ENCODE results near the gene CASZ1.
A peak's percentile ranks its signal among the peaks of the same experiment; 100 is the strongest.

The CASZ1 gene

GRCh38 chr1:10698726-10699469 lies 97.5 kb downstream of the CASZ1 start:
- DNase-seq = no peak

GRCh38 chr1:10697621-10698160 lies 98.8 kb downstream of the CASZ1 start:
- DNase-seq = no peak

GRCh38 chr1:10696977-10697376 lies 99.5 kb downstream of the CASZ1 start:
- DNase-seq = no peak

GRCh38 chr1:10694633-10695627 lies 101.5 kb downstream of the CASZ1 start:
- DNase-seq = peak; percentile 89

- DNase-seq = peak; percentile 79
Observed at GRCh38 chr1:10694274-10694632, 102.2 kb downstream of the CASZ1 start.

- DNase-seq = peak; percentile 72
Observed at GRCh38 chr1:10693497-10694273, 102.8 kb downstream of the CASZ1 start.

- no peak for DNase-seq
Observed at GRCh38 chr1:10693152-10693496, 103.3 kb downstream of the CASZ1 start.

GRCh38 chr1:10692401-10693021 lies 103.9 kb downstream of the CASZ1 start:
- peak; percentile 80 for DNase-seq

- no peak for DNase-seq
Observed at GRCh38 chr1:10691740-10692125, 104.7 kb downstream of the CASZ1 start.

GRCh38 chr1:10691075-10691739 lies 105.2 kb downstream of the CASZ1 start:
- no peak for DNase-seq

- no peak for DNase-seq
Observed at GRCh38 chr1:10690484-10690883, 106.0 kb downstream of the CASZ1 start.

- DNase-seq = no peak
Observed at GRCh38 chr1:10688409-10688786, 108.0 kb downstream of the CASZ1 start.

- no peak for DNase-seq
Observed at GRCh38 chr1:10687782-10688408, 108.6 kb downstream of the CASZ1 start.

- DNase-seq = no peak
Observed at GRCh38 chr1:10687251-10687651, 109.2 kb downstream of the CASZ1 start.

- DNase-seq = no peak
Observed at GRCh38 chr1:10686404-10687040, 109.9 kb downstream of the CASZ1 start.

GRCh38 chr1:10685808-10686403 lies 110.5 kb downstream of the CASZ1 start:
- DNase-seq = no peak

- DNase-seq = no peak
Observed at GRCh38 chr1:10685196-10685807, 111.1 kb downstream of the CASZ1 start.

GRCh38 chr1:10684221-10684620 lies 112.2 kb downstream of the CASZ1 start:
- DNase-seq = no peak

GRCh38 chr1:10682449-10683309 lies 113.8 kb downstream of the CASZ1 start:
- no peak for DNase-seq
